Omental fat pad (tissue), 4 donors: Measurements from ENCODE around the gene ULK3. TPM values are rescaled to one million over a fixed set of nuclear protein-coding genes. Genes with fewer than 3 reads are reported as not detected.
A peak's percentile ranks its signal among the peaks of the same experiment; 100 is the strongest.

Experiments used
- ATAC-seq: fragments of 150-250 bp; one replicate; pipeline ENCODE4 v1.9.1; 2016; ENCODE audit warnings: mild to moderate bottlenecking, moderate library complexity; ENCODE audit not compliant: low FRiP score
- DNase-seq: peaks from one replicate; pipeline ENCODE4 v3.0.0-alpha.2; 2019; ENCODE audit warnings: low spot score
- total RNA-seq, 4 donors: library from RNA; depleted of rRNA; stranded (reverse); fragments of >200 nt; gene quantifications; one replicate each; pipeline ENCODE4 v1.1.0, GENCODE V29; 2016
- TF ChIP-seq, protein P1 (sequence below), 3 donors: fragments of 450-650 bp; IDR thresholded peaks; one replicate each; pipeline ENCODE4 v1.5.1; 2016 to 2017; ENCODE audit warnings: antibody characterized with exemption in 3 of 3, mild to moderate bottlenecking in 3 of 3, moderate library complexity in 2 of 3

Gene ULK3
- total RNA-seq, 4 donors from 2014 or later = 23.2 to 52.6 (median 41.4) TPM

DNA sequence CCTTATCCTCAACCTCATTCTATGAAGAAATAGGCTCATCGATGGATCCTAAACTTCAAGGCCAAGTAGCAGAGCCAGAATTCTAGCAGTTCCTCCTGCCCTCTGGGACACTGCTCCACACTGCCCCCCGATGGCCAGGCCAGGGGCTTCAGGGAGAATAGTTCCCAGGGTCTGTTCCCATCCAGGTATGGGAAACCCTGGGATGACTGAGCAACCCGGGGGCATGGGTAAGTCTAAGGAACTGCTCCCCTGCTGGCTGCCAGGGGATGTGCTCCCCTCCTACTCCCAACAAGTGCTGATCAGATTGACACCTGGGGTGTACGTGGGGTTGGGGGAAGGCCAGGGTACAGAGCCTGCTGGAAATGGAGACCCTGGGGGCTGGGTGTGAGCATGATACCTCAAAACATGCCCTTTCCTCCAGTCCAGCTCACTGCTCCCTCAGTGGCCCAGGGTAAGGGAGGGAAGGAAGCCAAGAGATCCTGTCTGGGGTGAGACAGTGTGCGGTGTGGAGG is 7.6 kb downstream of the ULK3 start:
- DNase-seq (no peak), ATAC-seq (no peak)
- TF ChIP-seq, protein P1, sequence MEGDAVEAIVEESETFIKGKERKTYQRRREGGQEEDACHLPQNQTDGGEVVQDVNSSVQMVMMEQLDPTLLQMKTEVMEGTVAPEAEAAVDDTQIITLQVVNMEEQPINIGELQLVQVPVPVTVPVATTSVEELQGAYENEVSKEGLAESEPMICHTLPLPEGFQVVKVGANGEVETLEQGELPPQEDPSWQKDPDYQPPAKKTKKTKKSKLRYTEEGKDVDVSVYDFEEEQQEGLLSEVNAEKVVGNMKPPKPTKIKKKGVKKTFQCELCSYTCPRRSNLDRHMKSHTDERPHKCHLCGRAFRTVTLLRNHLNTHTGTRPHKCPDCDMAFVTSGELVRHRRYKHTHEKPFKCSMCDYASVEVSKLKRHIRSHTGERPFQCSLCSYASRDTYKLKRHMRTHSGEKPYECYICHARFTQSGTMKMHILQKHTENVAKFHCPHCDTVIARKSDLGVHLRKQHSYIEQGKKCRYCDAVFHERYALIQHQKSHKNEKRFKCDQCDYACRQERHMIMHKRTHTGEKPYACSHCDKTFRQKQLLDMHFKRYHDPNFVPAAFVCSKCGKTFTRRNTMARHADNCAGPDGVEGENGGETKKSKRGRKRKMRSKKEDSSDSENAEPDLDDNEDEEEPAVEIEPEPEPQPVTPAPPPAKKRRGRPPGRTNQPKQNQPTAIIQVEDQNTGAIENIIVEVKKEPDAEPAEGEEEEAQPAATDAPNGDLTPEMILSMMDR (IDR thresholded peaks at IDR 0.05) = peak in 1 of 3 donors; percentile 39

DNA sequence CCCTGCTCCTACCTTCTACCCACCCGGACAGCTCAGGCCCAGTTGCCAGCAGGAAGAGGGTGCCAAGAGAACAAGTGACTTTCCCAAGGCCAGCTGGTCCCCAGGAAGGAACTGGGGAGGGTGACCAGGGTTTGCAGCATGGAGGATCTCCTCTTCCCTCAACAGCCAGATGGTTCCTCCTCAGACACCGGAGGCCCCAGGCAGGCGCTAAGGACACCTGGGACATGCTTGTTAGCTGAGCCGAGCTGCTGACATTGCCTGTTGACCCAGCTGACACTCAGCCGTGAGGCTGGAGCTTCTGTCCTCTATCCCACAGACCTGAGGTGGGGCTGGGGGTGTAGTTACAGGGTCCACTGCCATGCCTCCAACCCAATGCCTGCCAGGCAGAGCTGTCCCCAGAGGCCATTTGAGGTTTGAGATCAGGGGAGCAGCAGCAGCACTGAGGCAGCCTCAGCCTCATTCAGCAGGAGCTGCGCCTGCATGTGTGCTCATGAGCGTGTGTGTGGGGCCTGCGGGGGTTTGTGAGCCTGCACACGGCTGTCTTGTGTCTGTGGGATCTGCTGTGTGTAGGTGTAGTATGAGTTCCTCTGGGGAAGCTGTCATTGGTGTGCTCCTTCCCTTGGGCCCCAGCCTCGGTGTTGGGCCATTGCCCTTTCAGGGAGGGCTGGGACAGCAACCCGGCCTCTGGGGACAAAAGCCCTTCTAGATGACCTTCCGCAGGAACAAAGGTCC is 9.4 kb downstream of the ULK3 start:
- TF ChIP-seq, protein P1 (IDR thresholded peaks at IDR 0.05) = no peak
- ATAC-seq (no peak), DNase-seq (no peak)

DNA sequence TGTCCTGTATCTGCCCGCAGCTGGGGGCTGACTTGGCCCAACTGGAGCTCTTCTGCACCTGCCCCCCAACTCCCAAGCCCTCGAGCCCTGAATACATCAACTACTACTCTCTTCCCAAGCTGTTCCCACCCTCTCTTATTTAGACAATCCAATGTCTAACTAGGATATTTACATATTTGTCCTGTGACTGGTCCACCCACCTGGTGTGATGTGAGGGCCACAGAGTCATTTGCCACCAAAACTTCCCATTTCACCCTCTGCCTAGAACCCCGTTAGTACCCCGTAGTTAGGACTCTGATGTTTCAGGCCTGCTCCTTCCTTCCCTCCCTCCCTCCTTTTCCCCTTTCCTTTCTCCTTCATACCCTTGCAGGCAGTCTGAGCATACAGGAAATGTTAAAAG is 10.1 kb downstream of the ULK3 start:
- TF ChIP-seq, protein P1 (IDR thresholded peaks at IDR 0.05) = no peak
- no peak for DNase-seq
- ATAC-seq = no peak

DNA sequence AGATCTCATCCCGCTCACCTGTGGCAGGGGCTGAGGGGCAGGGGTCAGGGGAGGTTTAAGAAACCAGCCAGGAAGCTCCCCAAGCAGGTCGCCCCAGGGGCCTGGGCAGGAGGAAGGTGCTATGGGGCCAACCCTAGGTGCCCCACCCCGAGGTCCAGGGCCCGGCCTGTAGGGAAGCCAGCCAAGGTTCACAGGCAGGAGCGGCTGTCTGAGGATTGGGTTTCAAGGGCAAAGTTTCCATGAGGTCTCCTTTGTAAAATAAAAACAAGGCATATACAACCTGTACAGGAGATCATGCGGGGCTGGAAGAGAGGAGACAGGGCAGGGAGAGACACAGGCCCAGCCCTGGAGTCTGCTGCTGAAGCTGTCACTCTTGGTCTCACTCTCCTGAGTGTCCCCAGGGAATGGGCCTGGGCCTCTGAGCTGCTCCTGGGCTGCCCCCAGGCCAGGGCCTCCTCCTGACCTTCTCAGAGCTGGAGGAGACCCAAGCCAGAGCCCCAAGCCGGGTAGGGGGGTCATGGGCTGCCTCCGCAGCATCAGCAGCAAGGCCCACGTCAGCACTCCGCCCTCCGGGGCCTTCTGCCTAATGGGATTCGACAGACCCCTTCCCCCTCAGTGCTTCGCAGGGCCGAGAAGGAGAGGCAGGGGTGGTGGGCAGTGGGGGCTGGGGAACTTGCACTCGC is 11.0 kb downstream of the ULK3 start:
- TF ChIP-seq, protein P1 (IDR thresholded peaks at IDR 0.05) = no peak
- no peak for ATAC-seq

DNA sequence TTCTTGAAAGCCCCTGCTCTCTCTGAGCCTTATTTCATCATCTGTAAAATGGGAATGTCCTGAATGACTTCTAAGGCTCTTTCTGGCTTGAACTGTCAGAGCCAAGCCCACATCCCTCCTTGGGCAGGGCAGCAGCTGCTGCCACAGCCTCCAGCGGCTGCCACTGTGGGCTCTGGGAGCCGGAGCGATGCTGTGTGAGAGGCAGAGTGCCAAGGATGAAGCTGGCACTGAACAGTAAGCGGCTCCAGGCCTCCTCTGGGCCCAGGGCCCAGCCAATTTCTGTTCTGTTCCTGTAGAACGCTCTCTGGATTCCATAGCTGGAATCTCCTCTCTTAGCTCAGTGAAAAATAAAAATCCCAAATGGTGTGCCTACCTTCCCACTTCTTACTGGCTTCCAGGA is 12.1 kb downstream of the ULK3 start:
- DNase-seq (no peak), ATAC-seq (no peak)
- TF ChIP-seq, protein P1 (IDR thresholded peaks at IDR 0.05) = no peak

More for the DNA sequence above, 11.0 kb downstream of the ULK3 start:
- DNase-seq = no peak

DNA sequence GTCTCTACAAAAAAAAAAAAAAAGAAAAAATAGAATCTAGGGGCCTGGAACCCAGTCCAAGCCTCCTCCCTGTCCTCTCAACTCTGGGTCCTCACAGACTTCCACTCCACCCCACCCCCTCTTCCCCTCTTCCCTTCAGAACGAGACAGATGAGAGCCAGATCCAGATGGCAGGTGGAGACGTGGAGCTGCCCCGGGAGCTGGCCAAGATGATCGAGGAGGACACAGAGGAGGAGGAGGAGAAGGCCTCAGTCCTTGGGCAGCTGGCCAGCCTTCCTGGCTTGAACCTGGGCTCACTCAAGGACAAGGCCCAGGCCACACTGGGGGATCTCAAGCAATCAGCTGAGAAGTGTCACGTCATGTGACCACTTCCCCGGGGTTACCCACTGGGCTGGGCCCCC is 13.0 kb downstream of the ULK3 start:
- DNase-seq (no peak), ATAC-seq (no peak)
- TF ChIP-seq, protein P1 (IDR thresholded peaks at IDR 0.05) = no peak
